ENCODE results near the gene NTSR2.

The NTSR2 gene

GRCh38 chr2:11629851-11630250, 40.1 kb downstream of the NTSR2 start:
- Histone ChIP-seq H3K36me3 (ENCODE audit: control insufficient read depth in 1 of 2, insufficient read depth in 2 of 2, low read depth in 1 of 2, low read length in 2 of 2) (peaks cover 0 to 16% of the 10 kb centered on the region in 2 experiments), H3K9ac (ENCODE audit: low read length) (no peak overlapping the region), H3K18ac (ENCODE audit: low read depth in 1 of 2, low read length in 2 of 2) (no peak overlapping the region), H2BK12ac (ENCODE audit: low read length in 2 of 2) (no peak overlapping the region), H3K23ac (ENCODE audit: low read length in 2 of 2) (no peak overlapping the region), H3K4ac (ENCODE audit: low read depth in 1 of 2, low read length in 2 of 2) (no peak overlapping the region), H3K27ac (ENCODE audit: low read length, poor library complexity, severe bottlenecking) (no peak overlapping the region), H2AFZ (ENCODE audit: low read depth, low read length) (no peak overlapping the region), H2BK15ac (ENCODE audit: low read depth, poor library complexity, severe bottlenecking) (no peak overlapping the region), H2BK5ac (ENCODE audit: low read depth, low read length, poor library complexity, severe bottlenecking) (no peak overlapping the region), H2BK120ac (ENCODE audit: low read depth, low read length) (no peak overlapping the region), H3K4me2 (ENCODE audit: low read length, poor library complexity, severe bottlenecking) (no peak overlapping the region), H3K14ac (ENCODE audit: low read length in 2 of 2) (no peak overlapping the region), H3K4me1 (ENCODE audit: control insufficient read depth, insufficient read depth, low read depth, low read length) (no peaks in the 10 kb centered on the region), H3K4me3 (ENCODE audit: insufficient read depth in 1 of 2, low read depth in 1 of 2, low read length in 2 of 2) (no peak overlapping the region), H2AK5ac (ENCODE audit: low read length, severe bottlenecking) (no peak overlapping the region), H4K8ac (ENCODE audit: low read length) (no peak overlapping the region), H4K91ac (ENCODE audit: low read length) (no peak overlapping the region), H3K79me1 (replicated peaks; ENCODE audit: low read length, poor library complexity, severe bottlenecking) (no peaks in the 10 kb centered on the region), H3K9me3 (ENCODE audit: control insufficient read depth, low read length) (peaks cover 11% of the 10 kb centered on the region), H3K27me3 (ENCODE audit: control insufficient read depth in 1 of 2, insufficient read depth in 1 of 2, low read length in 2 of 2) (peaks cover 5 to 15% of the 10 kb centered on the region in 2 experiments)
- WGBS, result 91% methylated on average over 11 of the region's 11 CpGs
- DNase-seq, result no peak

- Histone ChIP-seq H3K9me3 (ENCODE audit: control insufficient read depth, low read length) (peaks cover 11% of the 10 kb centered on the region), H3K23ac (ENCODE audit: low read length in 2 of 2) (peak overlapping the region in 1 of 2 experiments; percentile 14), H3K18ac (ENCODE audit: low read depth in 1 of 2, low read length in 2 of 2) (no peak overlapping the region), H3K36me3 (ENCODE audit: control insufficient read depth in 1 of 2, insufficient read depth in 2 of 2, low read depth in 1 of 2, low read length in 2 of 2) (peaks cover 0 to 16% of the 10 kb centered on the region in 2 experiments), H3K4me1 (ENCODE audit: control insufficient read depth, insufficient read depth, low read depth, low read length) (no peaks in the 10 kb centered on the region), H3K79me1 (replicated peaks; ENCODE audit: low read length, poor library complexity, severe bottlenecking) (no peaks in the 10 kb centered on the region), H2AFZ (ENCODE audit: low read depth, low read length) (no peak overlapping the region), H3K9ac (ENCODE audit: low read length) (no peak overlapping the region), H2BK12ac (ENCODE audit: low read length in 2 of 2) (no peak overlapping the region), H3K27me3 (ENCODE audit: control insufficient read depth in 1 of 2, insufficient read depth in 1 of 2, low read length in 2 of 2) (peaks cover 5 to 15% of the 10 kb centered on the region in 2 experiments), H3K4me3 (ENCODE audit: insufficient read depth in 1 of 2, low read depth in 1 of 2, low read length in 2 of 2) (no peak overlapping the region), H2AK5ac (ENCODE audit: low read length, severe bottlenecking) (no peak overlapping the region), H4K91ac (ENCODE audit: low read length) (no peak overlapping the region), H3K4me2 (ENCODE audit: low read length, poor library complexity, severe bottlenecking) (no peak overlapping the region), H4K8ac (ENCODE audit: low read length) (no peak overlapping the region), H3K27ac (ENCODE audit: low read length, poor library complexity, severe bottlenecking) (no peak overlapping the region), H3K14ac (ENCODE audit: low read length in 2 of 2) (no peak overlapping the region), H2BK5ac (ENCODE audit: low read depth, low read length, poor library complexity, severe bottlenecking) (no peak overlapping the region), H2BK120ac (ENCODE audit: low read depth, low read length) (no peak overlapping the region), H2BK15ac (ENCODE audit: low read depth, poor library complexity, severe bottlenecking) (no peak overlapping the region), H3K4ac (ENCODE audit: low read depth in 1 of 2, low read length in 2 of 2) (no peak overlapping the region)
- 89% methylated on average over 11 of the region's 11 CpGs for WGBS
- no peak for DNase-seq
These were observed 40.8 kb downstream of the NTSR2 start for GRCh38 chr2:11629215-11629614.

GRCh38 chr2:11628675-11629074, 41.3 kb downstream of the NTSR2 start:
- Histone ChIP-seq H4K91ac (ENCODE audit: low read length) (no peak overlapping the region), H2AK5ac (ENCODE audit: low read length, severe bottlenecking) (no peak overlapping the region), H2BK120ac (ENCODE audit: low read depth, low read length) (no peak overlapping the region), H3K27me3 (ENCODE audit: control insufficient read depth in 1 of 2, insufficient read depth in 1 of 2, low read length in 2 of 2) (peaks cover 5 to 15% of the 10 kb centered on the region in 2 experiments), H2BK15ac (ENCODE audit: low read depth, poor library complexity, severe bottlenecking) (no peak overlapping the region), H3K27ac (ENCODE audit: low read length, poor library complexity, severe bottlenecking) (no peak overlapping the region), H3K4ac (ENCODE audit: low read depth in 1 of 2, low read length in 2 of 2) (no peak overlapping the region), H3K79me1 (replicated peaks; ENCODE audit: low read length, poor library complexity, severe bottlenecking) (no peaks in the 10 kb centered on the region), H4K8ac (ENCODE audit: low read length) (no peak overlapping the region), H3K9ac (ENCODE audit: low read length) (no peak overlapping the region), H3K4me3 (ENCODE audit: insufficient read depth in 1 of 2, low read depth in 1 of 2, low read length in 2 of 2) (no peak overlapping the region), H3K4me1 (ENCODE audit: control insufficient read depth, insufficient read depth, low read depth, low read length) (no peaks in the 10 kb centered on the region), H3K4me2 (ENCODE audit: low read length, poor library complexity, severe bottlenecking) (no peak overlapping the region), H3K23ac (ENCODE audit: low read length in 2 of 2) (no peak overlapping the region), H3K14ac (ENCODE audit: low read length in 2 of 2) (no peak overlapping the region), H3K18ac (ENCODE audit: low read depth in 1 of 2, low read length in 2 of 2) (no peak overlapping the region), H3K9me3 (ENCODE audit: control insufficient read depth, low read length) (peaks cover 11% of the 10 kb centered on the region), H2AFZ (ENCODE audit: low read depth, low read length) (no peak overlapping the region), H2BK5ac (ENCODE audit: low read depth, low read length, poor library complexity, severe bottlenecking) (no peak overlapping the region), H3K36me3 (ENCODE audit: control insufficient read depth in 1 of 2, insufficient read depth in 2 of 2, low read depth in 1 of 2, low read length in 2 of 2) (peaks cover 0 to 16% of the 10 kb centered on the region in 2 experiments), H2BK12ac (ENCODE audit: low read length in 2 of 2) (no peak overlapping the region)
- WGBS, result 93% methylated on average over 8 of the region's 9 CpGs
- DNase-seq, result no peak

- peaks cover 11% of the 10 kb centered on the region for H3K9me3 ChIP-seq (ENCODE audit: control insufficient read depth, low read length)
- no peak overlapping the region for H2AK5ac ChIP-seq (ENCODE audit: low read length, severe bottlenecking)
- H3K14ac ChIP-seq (ENCODE audit: low read length in 2 of 2), result no peak overlapping the region
- H3K27me3 ChIP-seq (ENCODE audit: control insufficient read depth in 1 of 2, insufficient read depth in 1 of 2, low read length in 2 of 2), result peaks cover 5 to 22% of the 10 kb centered on the region in 2 experiments
- H3K9ac ChIP-seq (ENCODE audit: low read length), result no peak overlapping the region
- H3K79me1 ChIP-seq (replicated peaks; ENCODE audit: low read length, poor library complexity, severe bottlenecking), result no peaks in the 10 kb centered on the region
- no peak overlapping the region for H3K27ac ChIP-seq (ENCODE audit: low read length, poor library complexity, severe bottlenecking)
- no peak overlapping the region for H4K91ac ChIP-seq (ENCODE audit: low read length)
- no peaks in the 10 kb centered on the region for H3K4me1 ChIP-seq (ENCODE audit: control insufficient read depth, insufficient read depth, low read depth, low read length)
- no peak overlapping the region for H2BK15ac ChIP-seq (ENCODE audit: low read depth, poor library complexity, severe bottlenecking)
- H2BK5ac ChIP-seq (ENCODE audit: low read depth, low read length, poor library complexity, severe bottlenecking), result no peak overlapping the region
- no peak overlapping the region for H3K4me3 ChIP-seq (ENCODE audit: insufficient read depth in 1 of 2, low read depth in 1 of 2, low read length in 2 of 2)
- no peak overlapping the region for H2AFZ ChIP-seq (ENCODE audit: low read depth, low read length)
- no peak overlapping the region for H2BK120ac ChIP-seq (ENCODE audit: low read depth, low read length)
- no peak overlapping the region for H3K4me2 ChIP-seq (ENCODE audit: low read length, poor library complexity, severe bottlenecking)
- no peak for DNase-seq
- no peak overlapping the region for H3K18ac ChIP-seq (ENCODE audit: low read depth in 1 of 2, low read length in 2 of 2)
- H3K4ac ChIP-seq (ENCODE audit: low read depth in 1 of 2, low read length in 2 of 2), result no peak overlapping the region
- peaks cover 0 to 16% of the 10 kb centered on the region in 2 experiments for H3K36me3 ChIP-seq (ENCODE audit: control insufficient read depth in 1 of 2, insufficient read depth in 2 of 2, low read depth in 1 of 2, low read length in 2 of 2)
- H4K8ac ChIP-seq (ENCODE audit: low read length), result no peak overlapping the region
- WGBS, result 94% methylated on average over 10 of the region's 10 CpGs
- no peak overlapping the region for H3K23ac ChIP-seq (ENCODE audit: low read length in 2 of 2)
- H2BK12ac ChIP-seq (ENCODE audit: low read length in 2 of 2), result no peak overlapping the region
These were observed 44.3 kb downstream of the NTSR2 start for GRCh38 chr2:11625671-11626070.

All from mesenchymal stem cell (in vitro differentiated cells and primary cell).